HG03280 (cell line): ENCODE measurements around the gene TAF11L12.
"Not testable (repeated sequence)": the region's sequence is repeated elsewhere in the genome, so short reads cannot be mapped to it uniquely, and the experiment has no call there.

ENCODE experiments used
- ATAC-seq: cut with Tn5 transposase; IDR thresholded peaks from one replicate; pipeline ENCODE4 v1.9.1; 2021; ENCODE audit warnings: mild to moderate bottlenecking, moderate library complexity; ENCODE audit not compliant: unreplicated experiment

The TAF11L12 gene

GRCh38 chr5:17610092-17610491, at the start of gene TAF11L12:
Gene TAF11L12 (plus strand): TSS chr5:17610392.
- not testable (repeated sequence) for ATAC-seq

GRCh38 chr5:17585658-17586057, 24.5 kb upstream of the TAF11L12 start, which contains the start of gene TAF11L7:
Gene TAF11L7 (minus strand): TSS chr5:17585758.
- not testable (repeated sequence) for ATAC-seq

- not testable (repeated sequence) for ATAC-seq
Measured at GRCh38 chr5:17590860-17591259, 19.3 kb upstream of the TAF11L12 start, which contains the start of gene TAF11L8. Gene TAF11L8 (minus strand): TSS chr5:17590960.

- not testable (repeated sequence) for ATAC-seq
Measured at GRCh38 chr5:17594255-17594654, 15.9 kb upstream of the TAF11L12 start, which contains the start of gene TAF11L9. Gene TAF11L9 (minus strand): TSS chr5:17594394.

GRCh38 chr5:17597728-17598127, 12.5 kb upstream of the TAF11L12 start, which contains the start of gene TAF11L10:
Gene TAF11L10 (minus strand): TSS chr5:17597828.
- ATAC-seq: not testable (repeated sequence)

- ATAC-seq: not testable (repeated sequence)
Measured at GRCh38 chr5:17603880-17604279, 6.3 kb upstream of the TAF11L12 start, which contains the start of gene TAF11L11. Gene TAF11L11 (plus strand): TSS chr5:17604183.

GRCh38 chr5:17604951-17605350, 5.2 kb upstream of the TAF11L12 start:
- ATAC-seq: no peak

GRCh38 chr5:17607461-17607860, 2.7 kb upstream of the TAF11L12 start:
- not testable (repeated sequence) for ATAC-seq

- no peak for ATAC-seq
Measured at GRCh38 chr5:17614872-17615605, 4.8 kb downstream of the TAF11L12 start.

GRCh38 chr5:17619354-17619753, 9.2 kb downstream of the TAF11L12 start:
- no peak for ATAC-seq

GRCh38 chr5:17620627-17621026, 10.4 kb downstream of the TAF11L12 start:
- no peak for ATAC-seq

- no peak for ATAC-seq
Measured at GRCh38 chr5:17625686-17626085, 15.5 kb downstream of the TAF11L12 start.

- not testable (repeated sequence) for ATAC-seq
Measured at GRCh38 chr5:17631788-17632187, 21.6 kb downstream of the TAF11L12 start, which contains the start of gene TAF11L13. Gene TAF11L13 (plus strand): TSS chr5:17632088.

GRCh38 chr5:17634160-17634559, 24.0 kb downstream of the TAF11L12 start, which contains the start of gene TAF11L14:
Gene TAF11L14 (plus strand): TSS chr5:17634460.
- ATAC-seq: no peak

- ATAC-seq: not testable (repeated sequence)
Measured at GRCh38 chr5:17649232-17649631, 39.0 kb downstream of the TAF11L12 start.

GRCh38 chr5:17655201-17655759, 45.1 kb downstream of the TAF11L12 start:
- ATAC-seq: not testable (repeated sequence)

- ATAC-seq: no peak
Measured at GRCh38 chr5:17655921-17656320, 45.7 kb downstream of the TAF11L12 start.
